GM18861 (cell line): ENCODE data around the gene TRAPPC8.
A peak's percentile ranks its signal among the peaks of the same experiment; 100 is the strongest.

Source experiments
- ATAC-seq: cut with Tn5 transposase; IDR thresholded peaks from one replicate; pipeline ENCODE4 v1.9.1; 2021; ENCODE audit not compliant: unreplicated experiment

The TRAPPC8 gene

GRCh38 chr18:31798399-31798798, 144.5 kb downstream of the TRAPPC8 start:
- no peak for ATAC-seq

- ATAC-seq, result no peak
These were observed 147.2 kb downstream of the TRAPPC8 start for GRCh38 chr18:31795747-31796146.

- ATAC-seq, result no peak
These were observed 149.4 kb downstream of the TRAPPC8 start for GRCh38 chr18:31793531-31793930.

- ATAC-seq, result no peak
These were observed 150.4 kb downstream of the TRAPPC8 start for GRCh38 chr18:31792580-31792911.

- ATAC-seq, result peak; percentile 97
These were observed 150.9 kb downstream of the TRAPPC8 start for GRCh38 chr18:31791817-31792579.

- no peak for ATAC-seq
These were observed 153.5 kb downstream of the TRAPPC8 start for GRCh38 chr18:31789409-31789808.

- no peak for ATAC-seq
These were observed 159.9 kb downstream of the TRAPPC8 start for GRCh38 chr18:31783059-31783458.
